HG02588 (cell line): Measurements from ENCODE around the gene ZNF823.
"Not testable (repeated sequence)": the region's sequence is repeated elsewhere in the genome, so short reads cannot be mapped to it uniquely, and the experiment has no call there.

ENCODE experiments used
- ATAC-seq: cut with Tn5 transposase; IDR thresholded peaks from one replicate; pipeline ENCODE4 v1.9.1; 2021; ENCODE audit warnings: mild to moderate bottlenecking, moderate library complexity; ENCODE audit not compliant: unreplicated experiment

Gene ZNF823

DNA sequence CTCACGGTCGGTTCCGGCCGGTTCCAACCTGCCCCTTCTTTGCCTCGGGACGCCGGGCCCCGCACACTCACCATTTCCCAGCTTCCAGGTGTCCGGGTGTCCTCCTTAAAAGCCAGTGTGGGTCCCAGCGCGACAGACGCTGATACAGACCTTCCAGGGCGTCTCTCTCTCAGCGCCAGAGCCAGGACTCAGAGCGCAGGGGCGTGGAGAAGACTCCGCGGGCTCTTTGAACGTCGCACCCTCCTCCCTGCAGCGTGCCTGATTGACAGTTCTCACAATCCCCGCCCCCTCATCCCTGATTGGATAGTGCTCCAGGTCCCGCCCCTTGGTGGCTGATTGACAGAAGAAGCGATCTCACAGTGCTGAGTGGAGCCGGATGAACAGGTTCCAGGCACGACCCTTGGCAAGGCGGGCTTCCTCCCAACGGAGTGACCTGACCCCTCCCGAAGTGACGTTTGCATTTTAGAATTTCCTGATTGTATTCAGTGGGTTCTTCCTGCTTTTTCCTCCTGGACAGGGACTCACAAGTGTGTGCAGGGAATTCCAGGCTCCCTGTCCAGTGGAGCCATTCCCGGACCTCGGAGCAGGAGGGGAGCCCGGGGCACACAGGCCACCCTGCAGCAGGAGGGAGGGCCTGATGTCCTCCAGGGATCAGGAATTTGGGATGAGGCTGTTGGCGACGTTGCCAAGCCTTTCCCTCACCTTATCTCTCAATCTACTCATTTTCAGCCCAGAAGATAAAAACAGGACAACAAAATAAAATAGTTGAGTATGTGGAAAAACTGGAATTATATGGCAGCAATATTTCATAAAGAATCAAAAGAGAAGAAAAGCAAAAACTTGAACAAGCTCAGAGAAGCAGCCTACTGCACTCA is at the start of gene ZNF823:
ZNF823 (minus strand) TSS at position 201 of the 875 bp plus-strand sequence; CDS start at position 74, 127 bp downstream.
- peak; percentile 96 for ATAC-seq

DNA sequence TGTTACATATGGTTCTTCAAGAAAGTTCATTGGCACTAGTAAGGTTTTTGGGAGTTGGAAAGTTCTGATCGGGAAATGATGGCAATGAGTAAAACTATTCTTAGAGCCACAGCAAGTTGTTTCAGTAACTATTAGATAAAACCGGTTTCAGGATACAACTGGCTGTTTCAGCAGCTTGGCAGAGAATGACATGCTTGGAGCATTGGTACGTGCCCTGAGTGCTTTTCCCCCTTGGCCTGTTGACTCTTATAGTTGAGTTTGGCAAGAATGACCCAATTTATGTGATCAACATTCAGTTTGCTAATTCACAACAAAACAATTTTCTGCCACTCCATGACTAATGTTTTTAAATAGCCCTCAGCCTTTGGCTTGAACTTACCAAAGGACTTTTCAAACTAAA is 48.8 kb upstream of the ZNF823 start:
- ATAC-seq: no peak

DNA sequence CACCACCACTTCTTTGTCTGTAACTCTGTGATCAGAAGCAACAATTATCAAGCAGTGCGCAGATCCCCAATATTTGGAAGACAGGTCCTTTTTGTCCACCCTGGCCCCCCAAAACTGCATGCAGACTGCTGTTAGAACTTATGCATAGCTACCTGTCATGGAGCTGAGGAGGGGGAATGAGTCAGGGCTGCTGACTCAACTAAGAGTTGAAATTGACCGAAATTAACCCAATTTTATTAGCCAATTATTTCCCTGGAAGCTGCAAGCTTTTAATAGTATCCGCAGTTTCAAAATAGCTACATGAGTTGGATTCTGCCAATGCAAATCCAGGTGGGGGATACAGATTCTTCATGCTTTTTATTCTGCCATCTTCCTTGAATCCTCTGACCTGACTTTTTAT is 45.6 kb upstream of the ZNF823 start:
- no peak for ATAC-seq

DNA sequence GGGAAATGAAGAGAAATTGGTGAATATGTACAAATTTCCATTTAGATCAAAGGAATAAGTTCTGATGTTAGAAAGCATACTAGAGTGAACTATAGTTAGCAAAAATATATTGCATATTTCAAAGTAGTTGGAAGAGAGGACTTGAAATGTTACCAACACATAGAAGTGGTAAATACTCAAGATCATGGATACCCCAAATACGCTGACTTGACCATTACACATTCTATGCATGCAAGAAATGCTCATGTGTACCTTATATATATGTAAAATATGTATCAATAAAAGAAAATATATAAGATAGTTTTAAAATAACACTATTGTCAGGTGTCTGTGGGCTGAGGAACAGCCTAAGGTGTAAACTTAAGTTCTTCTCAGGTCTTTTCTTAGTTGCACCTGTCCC is 45.0 kb upstream of the ZNF823 start:
- no peak for ATAC-seq

DNA sequence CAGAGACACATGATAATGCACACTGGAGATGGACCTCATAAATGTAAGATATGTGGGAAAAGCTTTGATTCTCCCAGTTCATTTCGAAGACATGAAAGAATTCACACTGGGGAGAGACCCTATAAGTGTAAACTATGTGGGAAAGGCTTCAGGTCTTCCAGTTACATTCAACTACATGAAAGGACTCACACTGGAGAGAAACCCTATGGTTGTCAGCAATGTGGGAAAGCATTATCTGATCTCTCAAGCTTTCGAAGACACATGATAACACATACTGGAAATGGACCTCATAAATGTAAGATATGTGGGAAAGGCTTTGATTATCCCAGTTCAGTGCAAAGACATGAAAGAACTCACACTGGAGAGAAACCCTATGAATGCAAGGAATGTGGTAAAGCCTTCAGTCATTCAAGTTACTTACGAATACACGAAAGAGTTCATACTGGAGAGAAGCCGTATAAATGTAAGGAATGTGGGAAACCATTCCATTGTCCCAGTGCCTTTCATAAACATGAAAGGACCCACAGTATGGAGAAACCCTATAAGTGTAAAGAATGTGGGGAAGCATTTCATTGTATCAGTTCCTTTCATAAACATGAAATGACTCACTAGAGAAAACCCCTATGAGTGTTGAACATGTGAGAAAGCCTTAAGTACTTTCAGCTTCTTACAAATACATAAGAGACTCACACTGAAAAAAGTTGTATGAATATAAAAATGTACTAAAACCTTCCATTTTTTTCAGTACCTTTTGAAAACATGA is 42.7 kb upstream of the ZNF823 start:
- no peak for ATAC-seq

DNA sequence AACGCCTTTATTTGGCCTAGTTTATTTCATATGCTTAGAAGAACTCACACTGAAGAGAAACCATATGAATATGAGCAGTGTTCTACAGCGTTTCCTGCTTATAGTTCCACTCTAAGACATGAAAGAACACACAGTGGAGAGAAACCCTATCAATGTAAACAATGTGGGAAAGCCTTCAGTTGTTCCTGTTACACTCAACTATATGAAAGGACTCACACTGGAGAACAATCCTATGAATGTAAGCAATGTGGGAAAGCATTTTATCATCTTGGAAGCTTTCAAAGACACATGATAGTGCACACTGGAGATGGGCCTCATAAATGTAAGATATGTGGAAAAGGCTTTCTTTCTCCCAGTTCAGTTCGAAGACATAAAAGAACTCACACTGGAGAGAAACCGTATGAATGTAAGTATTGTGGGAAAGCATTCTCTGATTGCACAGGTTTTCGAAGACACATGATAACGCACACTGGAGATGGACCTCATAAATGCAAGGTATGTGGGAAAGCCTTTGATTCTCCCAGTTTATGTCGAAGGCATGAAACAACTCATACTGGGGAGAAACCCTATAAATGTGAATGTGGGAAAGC is 41.8 kb upstream of the ZNF823 start:
- ATAC-seq: no peak

DNA sequence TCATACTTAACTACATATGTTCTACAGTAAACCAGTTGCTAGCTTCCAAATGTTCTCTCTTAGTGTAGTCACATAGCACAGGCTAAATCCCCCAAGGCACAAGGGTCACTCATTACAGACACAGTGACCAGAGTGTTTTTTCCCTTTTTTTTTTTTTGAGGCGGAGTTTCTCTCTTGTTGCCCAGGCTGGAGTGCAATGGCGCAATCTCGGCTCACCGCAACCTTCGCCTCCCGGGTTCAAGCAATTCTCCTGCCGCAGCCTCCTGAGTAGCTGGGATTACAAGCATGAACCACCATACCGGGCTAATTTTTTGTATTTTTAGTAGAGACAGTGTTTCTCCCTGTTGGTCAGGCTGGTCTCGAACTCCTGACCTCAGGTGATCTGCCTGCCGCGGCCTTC is 37.9 kb upstream of the ZNF823 start:
- not testable (repeated sequence) for ATAC-seq

DNA sequence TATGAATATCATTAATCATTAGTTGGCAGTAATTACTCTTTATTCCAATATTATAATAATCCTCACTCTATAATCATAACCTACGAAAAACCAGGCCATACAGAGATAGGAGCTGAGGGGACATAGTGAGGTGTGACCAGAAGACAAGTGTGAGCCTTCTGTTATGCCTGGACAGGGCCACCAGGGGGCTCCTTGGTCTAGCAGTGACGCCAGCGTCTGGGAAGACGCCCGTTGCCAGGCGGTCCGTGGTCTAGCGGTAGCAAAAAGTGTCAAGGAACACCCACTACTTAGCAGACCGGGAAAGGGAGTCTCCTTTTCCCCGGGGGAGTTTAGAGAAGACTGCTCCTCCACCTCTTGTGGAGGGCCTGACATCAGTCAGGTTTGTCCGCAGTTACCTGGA is 32.8 kb upstream of the ZNF823 start:
- not testable (repeated sequence) for ATAC-seq

DNA sequence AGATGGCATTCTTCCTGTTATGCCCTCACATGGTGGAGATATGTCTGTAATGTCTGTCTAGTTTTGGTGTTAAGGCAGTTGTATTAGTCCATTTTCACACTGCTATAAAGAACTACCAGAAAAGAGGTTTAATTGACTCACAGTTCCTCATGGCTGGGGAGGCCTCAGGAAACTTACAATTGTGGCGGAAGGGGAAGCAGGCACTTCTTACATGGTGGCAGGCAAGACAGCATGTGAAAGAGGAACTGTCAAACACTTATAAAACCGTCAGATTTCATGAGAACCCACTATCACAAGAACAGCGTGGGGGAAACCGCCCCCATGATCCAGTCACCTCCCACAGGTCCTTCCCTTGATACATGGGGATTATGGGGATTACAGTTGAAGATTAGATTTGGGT is 31.2 kb upstream of the ZNF823 start:
- ATAC-seq: no peak

DNA sequence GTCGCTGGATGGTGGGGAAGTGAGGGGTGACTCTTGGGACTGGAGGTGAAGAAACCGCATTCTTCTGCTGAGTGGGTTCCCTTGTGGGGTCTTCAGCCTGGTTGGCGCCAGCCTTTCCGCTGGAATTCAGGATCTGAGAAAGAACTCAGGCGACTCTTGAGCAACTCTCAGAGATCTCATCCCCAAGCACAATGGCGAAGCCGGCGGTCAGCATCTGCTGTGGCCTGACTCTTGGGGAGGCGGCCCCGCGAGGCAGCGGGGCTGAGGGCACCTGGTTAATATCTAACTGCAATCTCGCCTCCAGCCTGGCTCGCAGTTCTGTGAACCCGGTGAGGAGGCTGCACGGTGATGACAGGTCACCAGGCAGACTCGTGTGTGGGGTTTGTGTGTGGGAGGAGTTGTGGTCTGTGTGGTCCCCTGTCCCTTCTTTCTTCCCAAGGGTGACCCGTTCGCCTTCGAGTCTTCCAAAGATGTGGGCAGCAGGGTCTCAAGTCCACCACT is 28.9 kb upstream of the ZNF823 start:
- no peak for ATAC-seq

DNA sequence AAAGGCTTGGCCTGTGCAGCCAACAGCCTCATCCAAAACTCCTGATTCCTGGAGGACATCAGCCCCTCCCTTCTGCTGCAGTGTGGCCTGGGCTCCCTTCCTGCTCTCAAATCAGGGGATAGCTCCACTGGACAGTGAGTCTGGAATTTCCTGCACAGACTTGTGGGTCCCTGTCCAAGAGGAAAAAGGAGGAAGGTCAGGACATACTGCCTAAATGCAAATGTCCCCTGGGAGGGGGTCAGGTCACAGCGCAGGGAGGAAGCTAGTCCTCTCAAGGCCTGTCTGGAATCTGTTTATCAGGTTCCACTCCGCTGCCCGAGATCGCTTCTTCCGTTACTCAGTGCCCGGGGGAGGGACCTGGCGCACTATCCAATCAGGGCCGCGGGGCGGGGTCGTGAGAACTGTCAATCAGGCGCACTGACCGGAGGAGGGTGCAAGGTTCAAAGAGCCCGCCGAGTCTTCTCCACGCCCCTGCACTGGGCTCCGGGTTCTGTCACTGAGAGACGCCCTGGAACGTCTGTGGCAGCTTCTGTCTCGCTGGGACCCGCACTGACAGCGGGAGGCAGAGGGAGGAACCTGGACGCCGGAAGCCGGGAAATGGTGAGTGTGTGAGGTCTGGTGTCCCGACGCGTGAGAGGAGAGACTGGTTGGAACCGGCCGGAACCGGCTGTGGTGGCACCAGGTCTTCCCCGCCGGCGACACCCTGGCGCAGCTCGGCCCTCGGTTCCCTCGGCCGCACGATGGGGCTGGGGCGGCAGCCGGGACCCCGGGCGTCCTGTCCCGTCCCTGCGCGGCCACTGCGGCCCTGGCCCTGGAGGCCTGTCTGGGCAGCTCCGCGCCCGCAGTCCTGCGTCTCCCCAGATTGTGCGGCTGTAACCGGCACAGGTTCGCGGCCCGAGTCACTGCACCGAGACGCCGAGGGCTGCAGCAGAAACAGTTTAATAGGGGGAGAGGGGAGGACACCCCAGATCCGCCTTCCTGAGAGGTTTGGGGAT is 28.1 kb upstream of the ZNF823 start, which contains the start of gene ZNF441:
ZNF441 (plus strand) TSS at position 404 of the 995 bp plus-strand sequence; CDS start at position 598, 194 bp downstream.
- peak; percentile 91 for ATAC-seq

DNA sequence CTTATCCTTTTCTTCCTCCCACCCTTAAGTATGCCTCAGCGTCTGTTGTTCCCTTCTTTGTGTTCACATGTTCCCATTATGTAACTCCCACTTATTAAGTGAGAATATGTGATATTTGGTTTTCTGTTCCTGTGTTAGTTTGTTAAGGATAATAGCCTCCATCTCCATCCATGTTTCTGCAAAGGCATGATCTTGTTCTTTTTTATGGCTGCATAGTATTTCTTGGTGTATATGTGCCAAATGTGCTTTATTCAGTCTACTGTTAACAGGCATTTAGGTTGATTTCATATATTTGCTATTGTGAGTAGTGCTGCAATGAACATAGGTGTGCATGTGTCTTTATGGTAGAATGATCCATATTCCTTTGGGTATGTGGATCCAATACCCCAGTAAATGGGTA is 24.9 kb upstream of the ZNF823 start:
- ATAC-seq: no peak

DNA sequence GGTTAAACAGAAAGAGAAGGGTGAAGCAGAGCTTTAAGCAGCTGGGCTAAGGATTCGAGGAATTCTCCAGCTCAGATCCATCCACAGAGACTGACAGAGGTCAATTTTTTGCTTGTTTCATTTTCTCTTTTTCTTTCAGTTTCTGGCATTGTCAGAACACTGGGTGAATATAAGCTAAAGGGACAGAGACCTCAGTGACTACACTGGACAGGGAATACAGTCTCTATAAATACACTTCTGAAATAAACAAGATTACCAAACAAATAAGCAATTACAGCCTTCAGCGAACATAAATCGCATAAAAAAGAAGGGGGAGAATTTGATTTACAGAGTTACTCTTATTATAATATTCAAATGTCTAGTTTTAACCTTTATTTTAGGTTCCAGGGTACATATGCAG is 24.4 kb upstream of the ZNF823 start:
- no peak for ATAC-seq

DNA sequence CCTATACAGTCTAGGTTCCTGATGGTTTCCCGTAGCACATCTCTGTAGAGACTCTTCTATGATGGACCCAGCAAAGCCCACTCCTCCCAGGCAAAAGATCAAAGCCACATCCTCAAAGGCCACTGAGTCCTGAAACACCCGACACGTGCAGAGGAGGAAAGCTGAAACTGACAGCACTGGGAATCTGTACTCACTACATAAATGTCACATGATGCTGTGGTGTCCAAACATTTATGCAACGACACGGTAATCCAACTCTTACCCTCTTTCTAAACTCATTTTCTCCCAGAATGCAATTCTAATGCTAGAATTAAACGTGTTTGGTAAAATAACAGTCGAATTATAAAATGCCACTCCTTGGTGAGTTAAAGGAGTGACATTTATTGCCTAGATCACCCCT is 21.1 kb upstream of the ZNF823 start:
- no peak for ATAC-seq

DNA sequence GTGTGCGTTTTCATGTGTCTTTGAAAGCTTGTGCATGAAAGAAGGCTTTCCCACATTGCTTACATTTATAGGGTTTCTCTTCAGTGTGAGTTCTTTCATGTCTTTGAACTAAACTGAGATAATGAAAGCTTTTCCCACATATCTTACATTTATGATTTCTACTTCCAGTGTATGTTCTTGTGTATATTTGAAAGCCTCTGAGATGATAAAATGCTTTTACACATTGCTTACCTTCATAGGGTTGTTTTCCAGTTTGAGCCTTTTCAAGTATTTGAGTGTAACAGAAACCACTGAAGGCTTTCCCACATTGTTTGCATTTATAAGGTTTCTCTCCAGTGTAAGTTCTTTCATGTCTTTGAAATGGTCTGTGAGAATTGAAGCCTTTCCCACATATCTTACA is 18.2 kb upstream of the ZNF823 start:
- no peak for ATAC-seq

DNA sequence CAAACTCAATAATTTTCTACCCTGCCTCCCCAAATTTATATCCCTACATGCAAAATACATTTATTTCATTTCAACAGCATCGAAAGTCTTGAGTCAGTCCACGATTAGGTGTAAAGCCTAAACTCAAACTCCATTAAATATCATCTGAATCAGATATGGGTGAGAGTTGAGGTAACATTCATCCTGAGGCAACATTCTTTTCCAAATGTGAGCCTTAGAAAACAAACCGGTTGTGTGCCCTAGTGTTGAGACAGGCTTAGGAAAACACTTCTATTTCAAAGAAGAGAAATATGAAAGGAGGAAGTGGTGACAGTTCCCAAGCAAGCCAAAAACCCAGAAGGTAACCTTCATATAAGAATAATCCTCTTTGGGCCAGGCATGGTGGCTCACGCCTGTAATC is 15.9 kb upstream of the ZNF823 start:
- no peak for ATAC-seq

DNA sequence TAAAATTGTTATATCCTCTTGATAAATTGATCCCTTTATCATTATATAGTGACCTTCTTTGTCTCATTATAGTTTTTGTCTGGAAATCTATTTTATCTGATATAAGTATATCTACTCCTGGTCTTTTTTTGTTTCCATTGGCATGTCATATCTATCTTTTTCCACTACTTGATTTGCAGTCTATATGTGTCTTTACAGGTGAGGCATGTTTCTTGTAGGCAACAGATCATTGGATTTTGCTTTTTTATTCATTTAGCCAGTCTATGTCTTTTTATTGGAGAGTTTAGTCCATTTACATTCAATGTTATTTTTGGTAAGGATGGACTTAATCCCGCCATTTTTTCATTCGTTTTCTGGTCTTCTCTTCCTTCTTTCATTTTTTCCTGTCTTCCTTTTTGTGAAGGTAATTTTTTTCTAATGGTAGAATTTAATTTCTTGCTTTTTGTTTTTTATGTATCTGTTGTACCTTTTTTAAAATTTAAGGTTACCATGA is 13.5 kb upstream of the ZNF823 start:
- ATAC-seq: no peak

DNA sequence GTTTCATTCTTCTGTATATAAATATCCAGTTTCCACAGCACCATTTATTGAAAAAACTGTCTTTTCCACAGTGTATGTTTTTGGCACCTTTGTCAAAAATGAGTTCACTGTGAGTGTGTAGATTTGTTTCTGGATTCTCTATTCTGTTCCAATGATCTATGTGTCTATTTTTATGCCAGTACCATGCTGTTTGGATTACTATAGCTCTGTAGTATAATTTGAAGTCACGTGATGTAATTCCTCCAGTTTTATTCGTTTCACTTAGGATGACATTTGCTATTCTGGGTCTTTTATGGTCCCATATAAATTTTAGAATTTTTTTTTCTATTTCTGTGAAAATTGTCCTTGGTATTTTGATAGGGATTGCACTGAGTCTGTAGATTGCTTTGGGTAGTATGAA is 11.0 kb upstream of the ZNF823 start:
- no peak for ATAC-seq

DNA sequence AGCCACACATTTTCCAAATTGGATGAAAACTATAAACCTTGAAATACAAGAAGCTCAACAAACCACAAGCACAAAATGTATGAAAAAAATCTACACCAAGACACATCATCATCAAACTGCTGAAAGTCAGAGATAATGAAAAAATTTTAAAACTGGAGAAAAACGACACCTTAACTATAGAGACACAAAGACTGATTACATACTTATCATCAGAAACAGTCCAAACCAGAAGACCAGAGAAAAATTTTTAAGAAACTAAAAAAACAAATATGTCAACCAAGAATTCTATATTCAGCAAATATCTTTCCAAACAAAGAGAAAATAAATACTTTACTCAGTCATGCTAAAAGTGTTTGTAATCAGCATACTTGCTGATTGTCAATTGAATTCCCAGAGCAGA is 8.5 kb upstream of the ZNF823 start:
- no peak for ATAC-seq

DNA sequence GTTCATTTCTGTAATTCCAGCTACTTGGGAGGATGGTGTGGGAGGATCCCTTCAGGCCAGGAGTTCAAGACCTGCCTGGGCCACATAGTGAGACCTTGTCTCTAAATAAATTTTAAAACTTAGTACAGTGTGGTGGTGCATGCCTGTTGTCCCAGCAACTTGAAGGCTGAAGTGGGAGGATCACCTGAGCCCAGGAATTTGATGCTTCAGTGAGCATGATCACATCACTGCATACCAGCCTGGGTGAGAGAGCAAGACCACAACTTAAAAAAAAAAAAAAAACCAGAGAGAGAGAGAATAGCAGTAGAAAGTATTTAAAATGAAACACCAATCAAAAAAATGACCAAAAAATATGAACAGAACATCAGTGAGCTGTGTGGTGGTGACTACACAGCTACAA is 7.1 kb upstream of the ZNF823 start:
- ATAC-seq: no peak
